ENCODE data around the gene PWWP2B.

DNA sequence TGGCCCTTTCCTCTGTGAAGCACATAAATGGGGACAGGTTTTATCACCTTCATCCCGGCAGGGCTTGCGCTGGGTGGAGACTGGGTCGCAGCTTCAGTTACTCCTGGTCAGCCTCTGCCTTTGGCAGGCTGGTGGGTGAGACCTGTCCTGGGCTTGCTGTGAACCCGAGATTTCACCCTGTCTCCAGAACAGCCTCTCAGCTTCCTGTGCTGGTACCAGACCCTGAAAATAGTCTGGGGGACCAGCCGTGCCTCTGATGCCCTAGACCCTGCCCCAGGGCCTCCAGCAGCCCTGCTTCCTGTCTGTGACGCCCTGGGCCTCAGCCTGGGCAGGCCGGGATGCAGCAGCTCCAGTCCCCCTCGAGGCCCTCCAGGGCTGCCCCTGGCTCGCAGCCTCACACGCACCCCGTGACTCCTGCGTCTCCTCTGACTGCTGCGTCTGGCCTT is 13.2 kb upstream of the PWWP2B start:
- TF ChIP-seq POLR2A (IDR thresholded peaks at IDR 0.05): no peak
- TF ChIP-seq, protein P1, sequence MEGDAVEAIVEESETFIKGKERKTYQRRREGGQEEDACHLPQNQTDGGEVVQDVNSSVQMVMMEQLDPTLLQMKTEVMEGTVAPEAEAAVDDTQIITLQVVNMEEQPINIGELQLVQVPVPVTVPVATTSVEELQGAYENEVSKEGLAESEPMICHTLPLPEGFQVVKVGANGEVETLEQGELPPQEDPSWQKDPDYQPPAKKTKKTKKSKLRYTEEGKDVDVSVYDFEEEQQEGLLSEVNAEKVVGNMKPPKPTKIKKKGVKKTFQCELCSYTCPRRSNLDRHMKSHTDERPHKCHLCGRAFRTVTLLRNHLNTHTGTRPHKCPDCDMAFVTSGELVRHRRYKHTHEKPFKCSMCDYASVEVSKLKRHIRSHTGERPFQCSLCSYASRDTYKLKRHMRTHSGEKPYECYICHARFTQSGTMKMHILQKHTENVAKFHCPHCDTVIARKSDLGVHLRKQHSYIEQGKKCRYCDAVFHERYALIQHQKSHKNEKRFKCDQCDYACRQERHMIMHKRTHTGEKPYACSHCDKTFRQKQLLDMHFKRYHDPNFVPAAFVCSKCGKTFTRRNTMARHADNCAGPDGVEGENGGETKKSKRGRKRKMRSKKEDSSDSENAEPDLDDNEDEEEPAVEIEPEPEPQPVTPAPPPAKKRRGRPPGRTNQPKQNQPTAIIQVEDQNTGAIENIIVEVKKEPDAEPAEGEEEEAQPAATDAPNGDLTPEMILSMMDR (IDR thresholded peaks at IDR 0.05): no peak

All from heart left ventricle (tissue), 13 donors.